Suprapubic skin (tissue), 2 donors: ENCODE data around the gene PRLR.
"Not testable (repeated sequence)": the region's sequence is repeated elsewhere in the genome, so short reads cannot be mapped to it uniquely, and the experiment has no call there.

Experiments used
- EP300 ChIP-seq: sonication (generic); formaldehyde crosslinking; IDR thresholded peaks from one replicate; pipeline ENCODE4 v1.6.1; 2017; ENCODE audit warnings: antibody characterized with exemption
- POLR2A ChIP-seq, 2 donors: fragments of 450-650 bp; IDR thresholded peaks; one replicate each; pipeline ENCODE4 v1.6.1; 2017; ENCODE audit warnings: antibody characterized with exemption in 2 of 2, mild to moderate bottlenecking in 2 of 2, moderate library complexity in 2 of 2

DNA sequence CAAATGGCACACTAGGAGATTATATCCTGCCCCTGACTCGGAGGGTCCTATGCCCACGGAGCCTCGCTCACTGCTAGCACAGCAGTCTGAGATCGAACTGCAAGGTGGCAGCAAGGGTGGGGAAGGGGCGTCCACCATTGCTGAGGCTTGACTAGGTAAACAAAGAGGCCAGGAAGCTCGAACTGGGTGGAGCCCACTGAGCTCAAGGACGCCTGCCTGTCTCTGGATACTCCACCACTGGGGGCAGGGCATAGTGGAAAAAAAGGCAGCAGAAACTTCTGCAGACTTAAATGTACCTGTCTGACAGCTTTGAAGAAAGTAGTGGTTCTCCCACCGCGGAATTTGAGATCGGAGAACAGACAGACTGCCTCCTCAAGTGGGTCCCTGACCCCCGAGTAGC lies 125.7 kb downstream of the PRLR start:
- not testable (repeated sequence) for TF ChIP-seq POLR2A (IDR thresholded peaks at IDR 0.05); EP300
